Neural crest cell (in vitro differentiated cells): ENCODE results near the gene CDS1. TPM values are rescaled to one million over a fixed set of nuclear protein-coding genes. Genes with fewer than 3 reads are reported as not detected.

ENCODE experiments used
- DNase-seq: peaks from one replicate; pipeline ENCODE4 v3.0.0; 2021; ENCODE audit warnings: low read depth, mixed read lengths, low spot score
- H3K27ac Mint-ChIP-seq: one replicate; pipeline ENCODE4 v1.8.0; 2021; ENCODE audit warnings: mild to moderate bottlenecking, mixed read lengths; ENCODE audit not compliant: unreplicated experiment
- H3K27me3 Mint-ChIP-seq: 2 replicates; pipeline ENCODE4 v1.8.0; 2021; ENCODE audit warnings: low read depth, mild to moderate bottlenecking, mixed read lengths
- H3K36me3 Mint-ChIP-seq: 2 replicates; pipeline ENCODE4 v1.8.0; 2021; ENCODE audit warnings: low read depth, mild to moderate bottlenecking, mixed read lengths
- H3K4me1 Mint-ChIP-seq: 2 replicates; pipeline ENCODE4 v1.8.0; 2021; ENCODE audit warnings: mixed read lengths
- H3K4me3 Mint-ChIP-seq: one replicate; pipeline ENCODE4 v1.8.0; 2021; ENCODE audit warnings: mild to moderate bottlenecking, mixed read lengths
- H3K9me3 Mint-ChIP-seq: 2 replicates; pipeline ENCODE4 v1.8.0; 2021; ENCODE audit warnings: mixed read lengths
- total RNA-seq: library from RNA; stranded (reverse); gene quantifications from 2 replicates; pipeline ENCODE4 v1.2.1, GENCODE V29; 2021
- TF ChIP-seq, protein P1 (sequence below): fragments of 200-600 bp; sonication (generic); conservative IDR thresholded peaks from 2 replicates; pipeline ENCODE4 v1.5.0; 2021; ENCODE audit warnings: antibody characterized with exemption, mild to moderate bottlenecking

CDS1 gene
- total RNA-seq, 1 donor from 2014 or later: 1.1 TPM

DNA sequence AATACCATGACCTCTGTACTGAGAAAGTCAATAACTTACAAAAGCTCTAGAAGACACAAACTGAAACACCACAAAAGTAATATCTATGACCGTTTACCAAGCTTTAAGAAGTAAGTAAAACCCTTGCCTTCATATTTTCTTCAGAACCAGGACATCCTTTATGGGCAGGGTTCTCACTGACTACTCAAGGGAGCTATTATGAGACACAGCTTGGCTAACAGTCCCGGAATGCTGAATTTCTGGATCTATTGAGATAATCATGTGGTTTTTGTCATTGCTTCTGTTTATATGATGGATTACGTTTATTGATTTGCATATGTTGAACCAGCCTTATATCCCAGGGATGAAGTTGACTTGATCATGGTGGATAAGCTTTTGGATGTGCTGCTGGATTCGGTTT is 19.9 kb upstream of the CDS1 start:
- H3K27me3 Mint-ChIP-seq: peaks cover 3% of the 10 kb centered on the region
- no peaks in the 10 kb centered on the region for H3K36me3 Mint-ChIP-seq
- DNase-seq: no peak
- TF ChIP-seq, protein P1, sequence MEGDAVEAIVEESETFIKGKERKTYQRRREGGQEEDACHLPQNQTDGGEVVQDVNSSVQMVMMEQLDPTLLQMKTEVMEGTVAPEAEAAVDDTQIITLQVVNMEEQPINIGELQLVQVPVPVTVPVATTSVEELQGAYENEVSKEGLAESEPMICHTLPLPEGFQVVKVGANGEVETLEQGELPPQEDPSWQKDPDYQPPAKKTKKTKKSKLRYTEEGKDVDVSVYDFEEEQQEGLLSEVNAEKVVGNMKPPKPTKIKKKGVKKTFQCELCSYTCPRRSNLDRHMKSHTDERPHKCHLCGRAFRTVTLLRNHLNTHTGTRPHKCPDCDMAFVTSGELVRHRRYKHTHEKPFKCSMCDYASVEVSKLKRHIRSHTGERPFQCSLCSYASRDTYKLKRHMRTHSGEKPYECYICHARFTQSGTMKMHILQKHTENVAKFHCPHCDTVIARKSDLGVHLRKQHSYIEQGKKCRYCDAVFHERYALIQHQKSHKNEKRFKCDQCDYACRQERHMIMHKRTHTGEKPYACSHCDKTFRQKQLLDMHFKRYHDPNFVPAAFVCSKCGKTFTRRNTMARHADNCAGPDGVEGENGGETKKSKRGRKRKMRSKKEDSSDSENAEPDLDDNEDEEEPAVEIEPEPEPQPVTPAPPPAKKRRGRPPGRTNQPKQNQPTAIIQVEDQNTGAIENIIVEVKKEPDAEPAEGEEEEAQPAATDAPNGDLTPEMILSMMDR: no peak
- no peaks in the 10 kb centered on the region for H3K4me1 Mint-ChIP-seq
- no peak overlapping the region for H3K27ac Mint-ChIP-seq
- no peaks in the 10 kb centered on the region for H3K9me3 Mint-ChIP-seq
- H3K4me3 Mint-ChIP-seq: no peak overlapping the region

DNA sequence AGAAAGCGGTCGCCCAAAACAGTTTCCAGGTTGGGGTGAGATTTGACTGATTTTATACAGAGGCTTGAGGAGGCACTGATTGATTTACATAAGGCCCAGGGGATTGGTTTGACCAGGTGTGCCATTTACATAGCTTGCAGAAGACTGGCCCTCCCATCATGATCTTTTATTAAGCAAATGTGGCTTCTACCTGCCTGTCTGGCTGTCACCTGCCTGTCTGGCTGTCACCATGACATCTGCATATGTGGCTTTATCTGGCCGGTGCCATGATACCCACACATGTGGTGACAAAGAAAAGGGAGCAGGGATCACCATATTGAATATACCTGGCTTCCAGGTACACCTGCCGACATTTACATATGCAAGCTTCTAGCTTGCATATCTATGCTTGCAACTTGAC is 17.0 kb upstream of the CDS1 start:
- H3K27me3 Mint-ChIP-seq: peaks cover 3% of the 10 kb centered on the region
- no peak overlapping the region for H3K27ac Mint-ChIP-seq
- H3K9me3 Mint-ChIP-seq: no peaks in the 10 kb centered on the region
- H3K4me3 Mint-ChIP-seq: no peak overlapping the region
- no peak for DNase-seq
- TF ChIP-seq, protein P1: no peak
- no peaks in the 10 kb centered on the region for H3K36me3 Mint-ChIP-seq
- H3K4me1 Mint-ChIP-seq: no peaks in the 10 kb centered on the region

DNA sequence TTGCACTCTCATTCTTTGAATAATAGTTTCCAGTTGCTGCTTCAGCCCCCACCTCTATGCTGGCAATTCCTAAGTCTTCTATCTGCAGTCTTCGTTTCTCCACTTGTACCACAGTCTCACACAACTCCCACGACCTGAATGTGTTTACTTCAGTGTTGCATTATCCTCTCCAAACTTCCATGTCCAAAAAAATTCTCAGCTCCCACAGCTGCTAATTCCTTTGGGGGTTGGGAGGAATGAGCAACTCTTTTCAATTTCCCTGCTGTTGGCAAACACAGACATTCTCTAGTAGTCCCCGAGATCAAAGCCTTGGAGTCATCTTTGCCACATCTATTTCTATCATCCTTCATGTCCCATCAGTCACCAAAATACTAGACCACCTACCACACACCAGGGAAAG is 14.4 kb upstream of the CDS1 start:
- TF ChIP-seq, protein P1: no peak
- Mint-ChIP-seq H3K9me3 (no peaks in the 10 kb centered on the region), H3K36me3 (no peaks in the 10 kb centered on the region), H3K4me1 (no peaks in the 10 kb centered on the region), H3K4me3 (no peak overlapping the region), H3K27ac (no peak overlapping the region), H3K27me3 (peaks cover 3% of the 10 kb centered on the region)
- no peak for DNase-seq

DNA sequence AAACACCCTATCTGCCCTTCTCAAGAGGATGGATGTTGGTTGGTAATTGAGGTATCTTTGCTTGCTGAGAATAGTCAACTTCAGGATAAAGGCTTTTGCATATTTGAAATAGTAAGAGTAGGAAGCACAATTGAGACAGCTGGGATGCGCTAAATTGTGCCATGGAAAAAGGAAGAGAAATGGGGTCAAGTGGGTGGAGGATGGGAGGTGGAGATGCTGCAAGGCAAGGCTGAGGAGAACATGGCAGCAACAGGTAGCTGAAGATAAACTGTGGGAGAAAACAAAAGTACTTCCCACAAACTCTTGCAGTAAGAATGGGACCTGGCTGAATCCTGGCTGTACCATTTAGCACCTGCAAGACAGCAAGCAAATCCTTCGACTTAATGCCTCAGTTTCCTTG is 13.9 kb upstream of the CDS1 start:
- TF ChIP-seq, protein P1: no peak
- no peak overlapping the region for H3K27ac Mint-ChIP-seq
- no peak overlapping the region for H3K4me3 Mint-ChIP-seq
- no peaks in the 10 kb centered on the region for H3K4me1 Mint-ChIP-seq
- DNase-seq: no peak
- no peaks in the 10 kb centered on the region for H3K9me3 Mint-ChIP-seq
- peaks cover 3% of the 10 kb centered on the region for H3K27me3 Mint-ChIP-seq
- no peaks in the 10 kb centered on the region for H3K36me3 Mint-ChIP-seq

DNA sequence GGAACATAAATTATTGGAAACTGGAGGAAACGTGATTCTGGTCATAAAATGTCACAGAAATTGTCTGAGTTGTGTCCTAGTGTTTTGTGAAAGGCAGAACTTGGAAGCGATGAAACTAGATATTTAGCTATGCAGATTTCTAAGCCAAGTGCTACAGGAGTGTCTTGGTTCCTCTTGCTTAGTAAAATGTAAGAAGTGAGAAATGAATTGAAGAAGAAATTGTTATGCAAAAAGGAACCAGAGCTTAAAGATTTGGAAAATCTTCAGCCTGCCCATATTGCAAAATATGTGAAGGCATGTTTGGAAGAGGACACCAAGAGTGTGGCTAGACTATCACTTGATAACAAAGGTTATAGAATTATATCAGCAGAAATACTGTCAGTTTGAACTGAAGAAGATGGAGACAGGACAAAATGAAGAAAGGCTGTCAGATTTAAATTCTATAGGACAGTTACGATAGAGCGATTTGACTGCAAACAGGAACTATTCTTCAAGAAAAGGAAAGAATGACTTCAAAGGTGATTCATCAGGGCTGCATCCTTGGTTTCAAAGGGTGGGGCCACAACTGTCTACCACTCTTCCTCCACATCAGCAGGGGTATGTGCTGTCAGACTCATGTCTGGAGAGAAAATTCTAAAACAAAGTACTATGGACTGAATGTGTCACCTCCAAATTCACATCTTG is 9.4 kb upstream of the CDS1 start:
- TF ChIP-seq, protein P1: no peak
- Mint-ChIP-seq H3K9me3 (no peaks in the 10 kb centered on the region), H3K4me3 (no peak overlapping the region), H3K36me3 (no peaks in the 10 kb centered on the region), H3K27ac (no peak overlapping the region), H3K4me1 (no peaks in the 10 kb centered on the region), H3K27me3 (peaks cover 3% of the 10 kb centered on the region)
- no peak for DNase-seq
